Sigmoid colon (tissue), 7 donors: ENCODE results near the gene EXO5. TPM values are rescaled to one million over a fixed set of nuclear protein-coding genes. Genes with fewer than 3 reads are reported as not detected.

ENCODE experiments used
- DNase-seq: peaks from one replicate; pipeline ENCODE4 v3.0.0-alpha.2; 2019
- H3K27ac ChIP-seq, 4 donors: fragments of 200-600 bp; sonication (generic); one replicate each; pipeline ENCODE4 v1.5.1; 2016 to 2019; ENCODE audit warnings: mild to moderate bottlenecking in 1 of 4
- H3K27me3 ChIP-seq, 3 donors: fragments of 200-600 bp; sonication (generic); one replicate each; pipeline ENCODE4 v1.5.1; 2019; ENCODE audit warnings: mild to moderate bottlenecking in 1 of 3
- H3K36me3 ChIP-seq, 4 donors: fragments of 200-600 bp; sonication (generic); one replicate each; pipeline ENCODE4 v1.5.1; 2016 to 2019
- H3K4me1 ChIP-seq, 4 donors: fragments of 200-600 bp; sonication (generic); one replicate each; pipeline ENCODE4 v1.5.1; 2017 to 2019
- H3K4me3 ChIP-seq, 4 donors: fragments of 200-600 bp; sonication (generic); one replicate each; pipeline ENCODE4 v1.5.1; 2017 to 2019; ENCODE audit warnings: mild to moderate bottlenecking in 2 of 4, moderate library complexity in 1 of 4
- H3K9me3 ChIP-seq, 4 donors: fragments of 200-600 bp in 3 of 4; sonication (generic) in 3 of 4; one replicate each; pipeline versions ENCODE4 v1.5.1 to v1.6.1; 2013 to 2019
- EP300 ChIP-seq, 4 donors: sonication (generic); formaldehyde crosslinking; IDR thresholded peaks; one replicate each; pipeline ENCODE4 v1.6.1; 2017; ENCODE audit warnings: antibody characterized with exemption in 4 of 4
- POLR2A ChIP-seq, 2 donors: fragments of 450-650 bp; IDR thresholded peaks; one replicate each; pipeline ENCODE4 v1.6.1; 2016; ENCODE audit warnings: antibody characterized with exemption in 2 of 2, mild to moderate bottlenecking in 2 of 2, moderate library complexity in 2 of 2
- POLR2AphosphoS5 ChIP-seq, 4 donors: sonication (generic); formaldehyde crosslinking; IDR thresholded peaks; one replicate each; pipeline ENCODE4 v1.6.1; 2017; ENCODE audit warnings: antibody characterized with exemption in 4 of 4
- WGBS, 2 donors: extraction: QIAGEN DNeasy Blood & Tissue Kit; methylation state at CpG; one replicate each; pipeline ENCODE4 v1.1.7; 2013; 5-methylcytosine and 5-hydroxymethylcytosine counted together
- intact Hi-C: fragments of 100-400 bp; cut with DNase I; formaldehyde crosslinking; loops from one replicate; pipeline ENCODE4 v1.15.1; 2023
- polyA plus RNA-seq, 3 donors: library from polyadenylated mRNA; stranded (reverse); fragments of 200-250 nt; gene quantifications; one replicate each; pipeline ENCODE4 v1.2.3, GENCODE V29; 2013
- small RNA-seq, 3 donors: library from RNA; depleted of rRNA; stranded (forward); fragments of <200 nt; gene quantifications; one replicate each; pipeline ENCODE3, GENCODE V24; 2016
- total RNA-seq, 4 donors: library from RNA; depleted of rRNA; stranded (reverse); fragments of >200 nt; gene quantifications; one replicate each; pipeline ENCODE4 v1.1.0, GENCODE V29; 2016
- TF ChIP-seq, protein P1 (sequence below), 4 experiments: fragments of 450-650 bp in 3 of 4; fragments of 200-600 bp in 1 of 4; IDR thresholded peaks; one replicate each; pipeline ENCODE4 v1.5.1; 2016 to 2019; ENCODE audit warnings: antibody characterized with exemption in 4 of 4, mild to moderate bottlenecking in 3 of 4, moderate library complexity in 2 of 4
- donor health status: healthy with polysubstance abuse.
- donor health status: Bipolar disorder and iron deficiency.
- donor health status: healthy.

The EXO5 gene
- total and polyA plus RNA-seq, 7 donors = 1.2 to 8.6 (median 6.8) TPM

GRCh38 chr1:40563266-40563665 is 54.7 kb downstream of the EXO5 start:
- no peak for TF ChIP-seq EP300 (IDR thresholded peaks at IDR 0.05)
- TF ChIP-seq POLR2A (IDR thresholded peaks at IDR 0.05) = no peak
- TF ChIP-seq, protein P1, sequence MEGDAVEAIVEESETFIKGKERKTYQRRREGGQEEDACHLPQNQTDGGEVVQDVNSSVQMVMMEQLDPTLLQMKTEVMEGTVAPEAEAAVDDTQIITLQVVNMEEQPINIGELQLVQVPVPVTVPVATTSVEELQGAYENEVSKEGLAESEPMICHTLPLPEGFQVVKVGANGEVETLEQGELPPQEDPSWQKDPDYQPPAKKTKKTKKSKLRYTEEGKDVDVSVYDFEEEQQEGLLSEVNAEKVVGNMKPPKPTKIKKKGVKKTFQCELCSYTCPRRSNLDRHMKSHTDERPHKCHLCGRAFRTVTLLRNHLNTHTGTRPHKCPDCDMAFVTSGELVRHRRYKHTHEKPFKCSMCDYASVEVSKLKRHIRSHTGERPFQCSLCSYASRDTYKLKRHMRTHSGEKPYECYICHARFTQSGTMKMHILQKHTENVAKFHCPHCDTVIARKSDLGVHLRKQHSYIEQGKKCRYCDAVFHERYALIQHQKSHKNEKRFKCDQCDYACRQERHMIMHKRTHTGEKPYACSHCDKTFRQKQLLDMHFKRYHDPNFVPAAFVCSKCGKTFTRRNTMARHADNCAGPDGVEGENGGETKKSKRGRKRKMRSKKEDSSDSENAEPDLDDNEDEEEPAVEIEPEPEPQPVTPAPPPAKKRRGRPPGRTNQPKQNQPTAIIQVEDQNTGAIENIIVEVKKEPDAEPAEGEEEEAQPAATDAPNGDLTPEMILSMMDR (IDR thresholded peaks at IDR 0.05) = no peak
- no peak for TF ChIP-seq POLR2AphosphoS5 (IDR thresholded peaks at IDR 0.05)
- no peaks in the 10 kb centered on the region for H3K9me3 ChIP-seq
- 89 to 92% methylated on average over 4 of the region's 4 CpGs for WGBS, 2 donors
- no peak for DNase-seq
- no peaks in the 10 kb centered on the region for H3K27me3 ChIP-seq
- no peak overlapping the region for H3K4me3 ChIP-seq
- intact Hi-C loops = no loop called here
- no peak overlapping the region for H3K27ac ChIP-seq
- no peaks in the 10 kb centered on the region for H3K36me3 ChIP-seq
- H3K4me1 ChIP-seq = no peaks in the 10 kb centered on the region

DNA sequence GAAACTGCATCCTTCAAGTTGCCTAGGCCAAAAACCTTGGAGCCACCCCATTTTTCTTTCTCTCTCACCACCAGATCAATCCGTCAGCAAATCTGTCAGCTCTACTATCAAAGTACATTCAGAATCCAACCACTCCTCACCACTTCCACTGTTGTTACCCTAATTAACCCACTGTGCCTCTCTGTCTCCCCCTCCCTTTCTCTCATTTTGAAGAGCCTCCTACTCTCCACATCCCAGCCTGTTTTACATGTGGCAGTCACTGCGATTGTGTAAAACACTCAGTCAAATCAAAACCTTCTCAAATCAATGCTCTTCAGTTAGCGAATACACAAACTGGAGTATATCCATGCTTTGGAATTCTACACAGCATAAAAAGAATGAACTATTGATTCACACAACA is 55.9 kb downstream of the EXO5 start:
- H3K4me3 ChIP-seq = no peak overlapping the region
- intact Hi-C loops = no loop called here
- WGBS, 2 donors = 77 to 83% methylated on average over 3 of the region's 3 CpGs
- DNase-seq = no peak
- TF ChIP-seq, protein P1 (IDR thresholded peaks at IDR 0.05) = no peak
- no peak for TF ChIP-seq POLR2AphosphoS5 (IDR thresholded peaks at IDR 0.05)
- no peak for TF ChIP-seq POLR2A (IDR thresholded peaks at IDR 0.05)
- no peak for TF ChIP-seq EP300 (IDR thresholded peaks at IDR 0.05)
- no peaks in the 10 kb centered on the region for H3K27me3 ChIP-seq
- H3K27ac ChIP-seq = no peak overlapping the region
- H3K9me3 ChIP-seq = no peaks in the 10 kb centered on the region
- H3K4me1 ChIP-seq = no peaks in the 10 kb centered on the region
- no peaks in the 10 kb centered on the region for H3K36me3 ChIP-seq

GRCh38 chr1:40564913-40565312 is 56.3 kb downstream of the EXO5 start:
- WGBS, 2 donors = 18 to 60% methylated on average over 3 of the region's 3 CpGs
- intact Hi-C loops = no loop called here
- no peak for DNase-seq

More at GRCh38 chr1:40564913-40565312, 56.3 kb downstream of the EXO5 start:
- no peaks in the 10 kb centered on the region for H3K4me1 ChIP-seq
- no peaks in the 10 kb centered on the region for H3K36me3 ChIP-seq
- no peak for TF ChIP-seq EP300 (IDR thresholded peaks at IDR 0.05)
- TF ChIP-seq, protein P1 (IDR thresholded peaks at IDR 0.05) = no peak
- no peak for TF ChIP-seq POLR2A (IDR thresholded peaks at IDR 0.05)
- H3K27ac ChIP-seq = no peak overlapping the region
- no peaks in the 10 kb centered on the region for H3K9me3 ChIP-seq
- no peak overlapping the region for H3K4me3 ChIP-seq
- H3K27me3 ChIP-seq = no peaks in the 10 kb centered on the region

Small RNA genes lying within 50 kb of the gene (small RNA-seq; reads per million reads assigned to genes)
- gene AL356379.1 = 0 reads per million in 3 donors

Other genes starting within 250 kb of the EXO5 start
- gene COL9A2, start 191.5 kb upstream of the EXO5 start, total RNA-seq = 1 to 10 TPM in 3 of 4 donors, under 1 TPM in 1; 0.99 to 3.6 (median 1.3) TPM
- gene COL9A2, start 191.5 kb upstream of the EXO5 start, polyA plus RNA-seq = 10 to 100 TPM in 1 of 3 donors, 1 to 10 TPM in 2; 1.2 to 19.6 (median 2.4) TPM
- 10 to 100 TPM; 20.5 to 28.5 (median 25.5) TPM for gene SMAP2, start 135.0 kb upstream of the EXO5 start, total RNA-seq
- gene SMAP2, start 135.0 kb upstream of the EXO5 start, polyA plus RNA-seq = 100 to 1,000 TPM in 1 of 3 donors, 10 to 100 TPM in 2; 22.8 to 113 (median 24.3) TPM
- under 1 TPM; 0.14 to 0.99 (median 0.63) TPM for gene ZFP69B, start 58.3 kb upstream of the EXO5 start, total RNA-seq
- 1 to 10 TPM in 2 of 3 donors, not detected in 1; 1.2 to 1.8 TPM for gene ZFP69B, start 58.3 kb upstream of the EXO5 start, polyA plus RNA-seq
- 1 to 10 TPM; 2.3 to 7.2 (median 3.7) TPM for gene ZFP69, start 31.5 kb upstream of the EXO5 start, total RNA-seq
- gene ZFP69, start 31.5 kb upstream of the EXO5 start, polyA plus RNA-seq = 1 to 10 TPM in 2 of 3 donors, under 1 TPM in 1; 0.92 to 2.5 (median 1.8) TPM
- 1 to 10 TPM; 2.2 to 6.1 (median 3.7) TPM for gene ZNF684, start 22.9 kb downstream of the EXO5 start, total RNA-seq
- 1 to 10 TPM; 3.0 to 5.4 (median 4.9) TPM for gene ZNF684, start 22.9 kb downstream of the EXO5 start, polyA plus RNA-seq
- 1 to 10 TPM; 4.3 to 9.7 (median 5.7) TPM for gene RIMS3, start 156.9 kb downstream of the EXO5 start, total RNA-seq
- gene RIMS3, start 156.9 kb downstream of the EXO5 start, polyA plus RNA-seq = 10 to 100 TPM in 1 of 3 donors, 1 to 10 TPM in 2; 1.2 to 13.7 (median 6.7) TPM
- 10 to 100 TPM; 38.0 to 53.5 (median 42.1) TPM for gene NFYC, start 182.9 kb downstream of the EXO5 start, total RNA-seq
- 10 to 100 TPM; 39.0 to 42.9 (median 41.8) TPM for gene NFYC, start 182.9 kb downstream of the EXO5 start, polyA plus RNA-seq